Endothelial cell of umbilical vein (primary cell): ENCODE results near the gene SSR2. TPM values are rescaled to one million over a fixed set of nuclear protein-coding genes. Genes with fewer than 3 reads are reported as not detected.

Experiments used
- BruUV-seq: library from RNA; stranded (reverse); fragments of 400-500 nt; replicated peaks from 2 replicates; lab custom pipeline; 2021; lab: Mats Ljungman, UMichigan
- CTCF ChIA-PET: fragments of 300-600, 350-600 bp; sonication (Branson Sonifier 250); formaldehyde crosslinking; loops from one replicate; lab custom pipeline; 2021; ENCODE audit warnings: antibody characterized with exemption, inconsistent platforms; lab: Charles Lee
- POLR2A ChIA-PET: fragments of 300-600, 350-600 bp; sonication (Branson Sonifier 250); formaldehyde crosslinking; loops from one replicate; lab custom pipeline; 2021; ENCODE audit warnings: antibody characterized with exemption, inconsistent platforms; lab: Charles Lee
- DNase-seq: peaks from one replicate; pipeline ENCODE4 v3.0.0-alpha.2; 2011; ENCODE audit warnings: low read depth, low spot score
- FAIRE-seq: peaks from 2 replicates; lab custom pipeline; 2011; peaks lifted over from hg19 to GRCh38; lab: Jason Lieb, UNC
- H2AFZ ChIP-seq: 2 replicates; pipeline ENCODE4 v1.6.0; 2012; ENCODE audit warnings: low read depth, low read length, control low read depth, inconsistent platforms
- H3K27ac ChIP-seq: 2 replicates; pipeline ENCODE4 v1.5.1; 2011; ENCODE audit warnings: low read depth, mild to moderate bottlenecking, control low read depth, low read length, moderate library complexity; ENCODE audit not compliant: insufficient read depth
- H3K27me3 ChIP-seq, 2 experiments: 2 replicates each; pipeline versions ENCODE4 v1.6.0 to v1.6.1; 2011; ENCODE audit warnings: low read length in 2 of 2, mixed read lengths in 1 of 2; ENCODE audit not compliant: control insufficient read depth in 2 of 2, insufficient read depth in 2 of 2
- H3K36me3 ChIP-seq, 2 experiments: 2 replicates in 1 of 2; 3 replicates in 1 of 2; pipeline ENCODE4 v1.5.1; 2011; ENCODE audit warnings: low read length in 2 of 2, mild to moderate bottlenecking in 1 of 2, moderate library complexity in 1 of 2; ENCODE audit not compliant: control insufficient read depth in 2 of 2, insufficient read depth in 2 of 2; ENCODE audit errors: extremely low read depth in 1 of 2
- H3K4me1 ChIP-seq: 3 replicates; pipeline ENCODE4 v1.5.1; 2011; ENCODE audit warnings: mild to moderate bottlenecking, low read length; ENCODE audit not compliant: control insufficient read depth, insufficient read depth; ENCODE audit errors: extremely low read depth
- H3K4me2 ChIP-seq: 2 replicates; pipeline ENCODE4 v1.6.1; 2011; ENCODE audit warnings: low read length, control low read depth, mixed read lengths; ENCODE audit not compliant: insufficient read depth
- H3K4me3 ChIP-seq, 3 experiments: fragments of 200-600 bp in 1 of 3; sonication (generic), shearing (Covaris generic) in 1 of 3; replicated peaks in 1 of 3; 2 replicates each; pipeline ENCODE4 v1.5.1; 2011 to 2016; ENCODE audit warnings: control low read depth in 3 of 3, low read length in 3 of 3, mild to moderate bottlenecking in 2 of 3, inconsistent platforms in 1 of 3, low read depth in 1 of 3, moderate library complexity in 1 of 3; ENCODE audit not compliant: insufficient read depth in 1 of 3
- H3K79me2 ChIP-seq: 2 replicates; pipeline ENCODE4 v1.6.0; 2012; ENCODE audit warnings: low read length, inconsistent platforms; ENCODE audit not compliant: control insufficient read depth, insufficient read depth
- H3K9ac ChIP-seq: replicated peaks from 2 replicates; pipeline ENCODE3; 2011; ENCODE audit warnings: low read length, control low read depth; ENCODE audit not compliant: insufficient read depth; ENCODE audit errors: extremely low read depth
- H3K9me1 ChIP-seq: replicated peaks from 3 replicates; pipeline ENCODE4 v1.6.0; 2011; ENCODE audit warnings: mild to moderate bottlenecking, low read length; ENCODE audit not compliant: control insufficient read depth, insufficient read depth; ENCODE audit errors: extremely low read depth
- H3K9me3 ChIP-seq: replicated peaks from 2 replicates; pipeline ENCODE4 v1.5.1; 2012; ENCODE audit warnings: low read length, inconsistent platforms; ENCODE audit not compliant: control insufficient read depth, insufficient read depth
- H4K20me1 ChIP-seq: replicated peaks from 2 replicates; pipeline ENCODE3; 2011; ENCODE audit warnings: mild to moderate bottlenecking, low read length; ENCODE audit not compliant: control insufficient read depth, insufficient read depth; ENCODE audit errors: extremely low read depth
- CTCF ChIP-seq, 2 donors: IDR thresholded peaks; 1 replicate in 1 of 2; 2 replicates in 1 of 2; pipeline ENCODE4 v1.5.1; 2011; ENCODE audit warnings: low read length in 2 of 2, mild to moderate bottlenecking in 2 of 2, moderate library complexity in 2 of 2, control low read depth in 1 of 2, inconsistent platforms in 1 of 2, low read depth in 1 of 2; ENCODE audit not compliant: insufficient read depth in 1 of 2; ENCODE audit errors: extremely low read depth in 1 of 2
- EZH2 ChIP-seq: IDR thresholded peaks from 2 replicates; pipeline ENCODE4 v1.6.1; 2012; ENCODE audit warnings: borderline replicate concordance, low read depth, mild to moderate bottlenecking, moderate library complexity, low read length, inconsistent platforms; ENCODE audit not compliant: severe bottlenecking
- FOS ChIP-seq: IDR thresholded peaks from 2 replicates; pipeline ENCODE4 v1.6.1; 2011; ENCODE audit warnings: mild to moderate bottlenecking, low read length, moderate library complexity, borderline replicate concordance; ENCODE audit not compliant: insufficient read depth
- GATA2 ChIP-seq: IDR thresholded peaks from 2 replicates; pipeline ENCODE4 v1.7.0; 2011; ENCODE audit warnings: low read depth, mild to moderate bottlenecking, moderate library complexity, mixed read lengths, low read length; ENCODE audit not compliant: insufficient read length, insufficient read depth
- JUN ChIP-seq: IDR thresholded peaks from 2 replicates; pipeline ENCODE4 v1.6.1; 2011; ENCODE audit warnings: borderline replicate concordance, low read depth; ENCODE audit not compliant: insufficient read length, insufficient read depth
- MYC ChIP-seq: IDR thresholded peaks from one replicate; pipeline ENCODE4 v1.6.1; 2011; ENCODE audit warnings: mild to moderate bottlenecking, low read depth, low read length
- POLR2A ChIP-seq: IDR thresholded peaks from 2 replicates; pipeline ENCODE4 v1.6.1; 2012; ENCODE audit warnings: low read depth, mild to moderate bottlenecking, control low read depth, low read length
- POLR2AphosphoS5 ChIP-seq: IDR thresholded peaks from 2 replicates; pipeline ENCODE4 v1.6.1; 2012; ENCODE audit warnings: low read depth, mild to moderate bottlenecking, control low read depth, low read length, moderate library complexity; ENCODE audit not compliant: insufficient read depth
- dilution Hi-C: fragments of 300-500 bp; cut with MboI; formaldehyde crosslinking; loops from one replicate; pipeline ENCODE4 v1.15.0; 2019; ENCODE audit warnings: low sequenced_read_pairs; ENCODE audit not compliant: extremely low pct_ligation_motif_present
- intact Hi-C: fragments of 100-400 bp; cut with micrococcal nuclease; formaldehyde crosslinking; loops from one replicate; pipeline ENCODE4 v1.10.0; 2022
- polyA plus RNA-seq, 4 experiments: library from polyadenylated mRNA; depleted of rRNA in 3 of 4; stranded (reverse) in 3 of 4; unstranded in 1 of 4; fragments of >200 nt; gene quantifications; 2 replicates each; pipeline versions ENCODE4 v1.2.1 to v1.2.3, GENCODE V29; 2011 to 2012; ENCODE audit warnings: missing spikeins in 1 of 4
- total RNA-seq: library from RNA; stranded (reverse); gene quantifications from 2 replicates; pipeline ENCODE4 v1.2.3, GENCODE V29; 2021
- TF ChIP-seq, protein P1 (sequence below): IDR thresholded peaks from 2 replicates; pipeline ENCODE4 v1.6.1; 2011; ENCODE audit not compliant: insufficient read depth, insufficient read length

SSR2 gene
- total and polyA plus RNA-seq, 2 donors (not counting 3 experiments of a cell fraction or from before 2014, with no cell fraction given), result 362 to 1,787 TPM

- no peaks in the 10 kb centered on the region for H3K9me1 ChIP-seq
- BruUV-seq, result no TSS peak
- no peaks in the 10 kb centered on the region for H3K36me3 ChIP-seq
- no peak overlapping the region for H3K4me3 ChIP-seq
- CTCF ChIA-PET, result interaction anchor here (1.7 to 4.1 kb wide), 5 partner anchors 13 to 127 kb away, joined by 8 to 92 read pairs (median 14); partner anchors contain the start of gene SSR2
- H3K9ac ChIP-seq, result no peak overlapping the region
- H3K27me3 ChIP-seq, result no peaks in the 10 kb centered on the region
- TF ChIP-seq POLR2AphosphoS5 (no peak), JUN (no peak), POLR2A (no peak), EZH2 (no peak), CTCF (IDR thresholded peaks at IDR 0.05; ENCODE audit: extremely low read depth in 1 of 2, insufficient read depth in 1 of 2, low read depth in 1 of 2, low read length in 2 of 2) (no peak), FOS (no peak), GATA2 (no peak), MYC (no peak)
- TF ChIP-seq, protein P1, sequence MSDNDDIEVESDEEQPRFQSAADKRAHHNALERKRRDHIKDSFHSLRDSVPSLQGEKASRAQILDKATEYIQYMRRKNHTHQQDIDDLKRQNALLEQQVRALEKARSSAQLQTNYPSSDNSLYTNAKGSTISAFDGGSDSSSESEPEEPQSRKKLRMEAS, result no peak
- no peak overlapping the region for H3K27ac ChIP-seq
- peaks cover 6% of the 10 kb centered on the region for H3K4me1 ChIP-seq
- H3K9me3 ChIP-seq, result no peaks in the 10 kb centered on the region
- no peak overlapping the region for H3K4me2 ChIP-seq
- DNase-seq (no peak), FAIRE-seq (no peak)
- no peak overlapping the region for H2AFZ ChIP-seq
- H4K20me1 ChIP-seq, result no peaks in the 10 kb centered on the region
- intact Hi-C loops (no loop called here), dilution Hi-C loops (no loop called here)
- POLR2A ChIA-PET, result interaction anchor here (0.5 kb wide), 1 partner anchor 26 kb away, joined by 4 read pairs; no protein-coding TSS in a partner anchor
- H3K79me2 ChIP-seq, result no peaks in the 10 kb centered on the region
Observed at GRCh38 chr1:156065212-156065611, 44.5 kb upstream of the SSR2 start.
